CD4-positive, alpha-beta T cell treated with Interferon alpha-2 for 1 hour (primary cell): ENCODE data around the gene DENND2A.
"Not testable (repeated sequence)": the region's sequence is repeated elsewhere in the genome, so short reads cannot be mapped to it uniquely, and the experiment has no call there.

ENCODE experiments used
- DNase-seq, 2 donors: peaks; one replicate each; pipeline ENCODE4 v3.0.0-alpha.2; 2020 to 2022

The DENND2A gene

DNA sequence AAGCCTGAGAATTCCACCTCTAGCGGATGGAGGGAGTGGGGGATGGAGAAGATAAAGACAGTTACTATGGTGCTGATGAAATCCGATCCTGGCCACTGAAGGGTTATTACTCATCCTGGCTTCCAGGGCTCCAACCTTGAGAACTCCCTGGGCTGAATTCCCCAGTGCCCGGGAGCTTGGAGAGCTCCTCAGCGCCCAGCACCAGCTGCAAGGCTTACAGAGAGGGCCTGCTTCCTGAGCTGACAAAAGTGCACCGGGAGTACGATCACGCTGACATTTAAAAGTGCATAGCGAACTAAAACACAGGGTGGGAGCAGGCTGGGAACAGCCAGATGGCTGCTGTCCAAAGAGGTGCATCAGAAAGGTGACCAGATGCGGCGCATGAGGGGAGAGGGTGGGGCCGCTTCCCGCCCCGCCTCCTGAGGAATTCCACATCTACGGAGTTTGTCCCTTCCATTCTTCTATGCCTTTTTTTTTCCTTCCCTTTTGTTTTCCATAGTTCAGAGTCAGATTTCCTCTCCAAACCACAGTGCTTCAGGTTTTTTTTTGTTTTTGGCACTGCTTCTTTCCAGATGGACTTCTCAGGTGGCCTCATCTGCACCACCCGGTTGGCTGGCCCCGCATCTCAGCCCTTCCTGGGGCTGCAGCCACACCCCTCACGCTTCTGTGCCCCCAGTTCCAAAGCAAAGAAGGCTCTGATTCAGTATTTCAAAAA is 98.9 kb downstream of the DENND2A start:
- no peak for DNase-seq

DNA sequence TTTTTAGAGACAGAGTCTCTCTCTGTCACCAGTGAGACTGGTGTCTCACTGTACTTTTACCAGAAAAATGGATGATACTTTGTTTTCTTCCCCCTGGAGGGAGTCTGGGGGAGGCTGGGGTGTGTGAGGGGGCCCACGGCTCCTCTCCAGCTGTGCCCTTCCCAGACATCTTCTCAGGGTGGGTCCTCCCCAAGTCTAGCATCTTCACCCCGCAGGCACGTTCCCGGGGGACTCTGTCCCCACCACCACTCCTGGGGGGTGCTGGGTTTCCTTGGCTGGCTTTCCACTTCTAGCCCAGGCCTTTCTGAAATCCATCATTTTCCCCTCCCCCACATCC is 99.5 kb downstream of the DENND2A start:
- no peak for DNase-seq

GRCh38 chr7:140540136-140540777 is 100.4 kb downstream of the DENND2A start:
- DNase-seq, result no peak

DNA sequence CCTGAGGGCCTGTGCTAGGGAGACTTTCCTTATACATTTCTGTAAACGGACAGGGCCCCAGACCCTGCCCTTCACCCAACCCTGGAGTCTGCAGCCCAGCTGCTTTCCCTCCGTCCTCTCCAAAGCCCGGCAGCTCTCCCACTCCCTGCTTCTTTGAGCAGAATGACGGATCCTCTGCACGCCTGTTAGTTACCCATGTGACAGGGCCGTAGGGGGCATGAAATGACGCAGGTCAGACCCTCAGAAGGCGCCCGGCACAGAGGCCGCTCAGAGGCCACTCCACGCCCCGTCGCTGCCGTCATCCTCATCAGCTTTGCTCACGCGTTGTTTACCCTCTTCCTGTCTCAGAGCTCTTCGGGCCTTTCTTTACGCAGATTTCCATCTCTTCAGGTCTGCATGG is 101.2 kb downstream of the DENND2A start:
- no peak for DNase-seq

- no peak for DNase-seq
Measured at GRCh38 chr7:140537750-140538482, 102.7 kb downstream of the DENND2A start.

DNA sequence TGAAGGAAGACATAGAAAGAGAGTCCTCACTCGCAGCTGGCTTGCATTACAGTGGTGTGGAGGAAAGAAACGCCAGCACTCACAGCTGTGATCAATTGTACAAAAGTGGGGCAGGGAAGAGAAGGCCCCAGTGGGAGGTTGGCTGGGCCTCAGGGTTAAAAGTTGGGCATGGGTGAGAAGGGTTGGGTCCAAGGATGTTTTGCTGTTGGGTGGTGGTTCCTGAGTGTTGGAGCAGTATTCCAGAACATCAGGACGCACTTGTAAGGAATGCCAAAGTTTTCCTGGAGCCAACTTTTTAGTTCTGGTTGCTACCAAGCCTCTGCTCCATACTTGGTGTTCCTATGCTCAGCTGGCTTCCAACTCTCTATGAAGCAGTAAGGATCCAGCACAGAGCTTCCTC is 105.9 kb downstream of the DENND2A start:
- DNase-seq, result no peak

DNA sequence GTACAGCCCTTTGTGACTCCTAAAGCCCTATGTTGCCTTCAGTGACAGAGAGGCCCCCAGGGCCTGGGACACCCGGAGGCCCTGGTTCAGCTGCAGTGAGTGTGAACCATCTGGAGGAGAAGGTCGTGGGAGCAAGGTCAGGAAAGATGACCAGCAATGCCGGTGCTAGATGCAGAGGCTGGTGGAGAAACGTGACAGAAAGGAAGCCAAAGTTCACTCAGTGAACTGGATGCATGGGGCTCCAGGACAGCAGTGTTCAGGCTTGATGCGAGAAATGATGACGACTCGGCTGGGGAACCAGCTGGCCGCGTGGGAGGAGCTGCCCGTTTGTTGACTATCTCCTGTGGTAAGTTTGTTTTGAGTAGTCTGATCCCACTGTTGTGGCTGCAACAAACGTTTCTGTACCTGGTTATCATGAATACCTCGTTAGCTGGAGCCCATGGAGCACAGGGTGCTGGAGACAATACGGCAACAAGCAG is 107.2 kb downstream of the DENND2A start:
- no peak for DNase-seq

DNA sequence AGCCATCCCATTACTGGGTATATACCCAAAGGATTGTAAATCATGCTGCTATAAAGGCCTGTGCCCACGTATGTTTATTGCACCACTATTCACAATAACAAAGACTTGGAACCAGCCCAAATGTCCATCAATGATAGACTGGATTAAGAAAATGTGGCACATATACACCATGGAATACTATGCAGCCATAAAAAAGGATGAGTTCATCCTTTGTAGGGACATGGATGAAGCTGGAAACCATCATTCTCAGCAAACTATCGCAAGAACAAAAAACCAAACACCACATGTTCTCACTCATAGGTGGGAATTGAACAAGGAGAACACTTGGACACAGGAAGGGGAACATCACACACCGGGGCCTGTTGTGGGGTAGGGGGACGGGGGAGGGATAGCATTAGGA is 111.2 kb downstream of the DENND2A start:
- DNase-seq, result not testable (repeated sequence)

- no peak for DNase-seq
Measured at GRCh38 chr7:140526787-140527664, 113.6 kb downstream of the DENND2A start.

- DNase-seq, result no peak
Measured at GRCh38 chr7:140526214-140526613, 114.4 kb downstream of the DENND2A start.

DNA sequence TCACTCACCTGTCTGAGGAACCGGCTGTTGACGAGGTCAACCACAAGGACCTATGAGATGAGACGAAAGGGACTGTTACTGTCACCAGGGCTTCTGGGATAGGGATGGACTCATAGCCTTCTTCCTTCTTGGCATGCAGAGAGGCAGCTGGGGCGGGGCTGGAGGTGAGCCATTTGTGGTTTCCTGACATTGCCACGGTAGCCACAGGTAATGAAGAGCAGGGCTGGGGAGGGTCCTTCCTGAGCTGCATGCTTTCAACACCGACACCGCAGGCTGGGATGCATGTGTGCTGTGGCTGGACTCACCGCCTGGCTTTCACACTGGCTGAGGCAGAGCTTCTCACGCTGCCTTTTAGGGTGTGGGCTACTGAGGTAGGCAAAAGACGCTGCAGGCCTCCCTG is 114.9 kb downstream of the DENND2A start:
- DNase-seq, result peak; percentile 9 to 11

- no peak for DNase-seq
Measured at GRCh38 chr7:140521421-140521820, 119.2 kb downstream of the DENND2A start.

GRCh38 chr7:140519007-140519399 is 121.6 kb downstream of the DENND2A start:
- no peak for DNase-seq

DNA sequence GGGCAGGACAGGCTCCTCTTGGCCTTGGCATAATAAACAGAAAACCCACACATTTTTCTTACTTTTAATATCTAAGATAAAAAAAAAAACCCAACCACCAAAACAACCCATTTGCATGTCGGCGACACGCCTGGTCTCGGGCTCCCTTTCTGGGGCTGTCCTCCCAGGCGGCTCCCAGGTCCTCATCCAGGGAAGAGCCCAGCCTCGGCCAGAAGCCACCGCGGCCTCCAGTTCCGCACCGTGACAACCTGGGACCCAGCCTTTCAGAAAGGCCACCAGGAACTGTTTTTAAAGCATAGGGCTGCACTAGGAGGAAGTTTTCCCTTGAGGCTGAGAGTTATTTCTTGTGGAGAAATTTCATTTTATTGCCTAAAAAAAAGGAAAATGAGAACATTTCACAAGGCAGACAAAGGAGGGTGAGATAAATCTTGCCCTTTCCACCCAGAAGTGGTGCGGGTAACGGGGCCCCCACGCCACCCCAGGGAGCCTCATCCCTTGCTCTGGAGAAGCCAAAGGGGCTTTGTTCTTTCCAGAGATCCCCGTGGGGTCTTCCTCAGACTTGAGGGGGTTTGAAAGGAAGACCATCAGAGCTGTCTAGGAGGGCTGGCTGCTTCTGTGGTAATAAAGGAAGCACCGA is 122.1 kb downstream of the DENND2A start:
- DNase-seq, result no peak

DNA sequence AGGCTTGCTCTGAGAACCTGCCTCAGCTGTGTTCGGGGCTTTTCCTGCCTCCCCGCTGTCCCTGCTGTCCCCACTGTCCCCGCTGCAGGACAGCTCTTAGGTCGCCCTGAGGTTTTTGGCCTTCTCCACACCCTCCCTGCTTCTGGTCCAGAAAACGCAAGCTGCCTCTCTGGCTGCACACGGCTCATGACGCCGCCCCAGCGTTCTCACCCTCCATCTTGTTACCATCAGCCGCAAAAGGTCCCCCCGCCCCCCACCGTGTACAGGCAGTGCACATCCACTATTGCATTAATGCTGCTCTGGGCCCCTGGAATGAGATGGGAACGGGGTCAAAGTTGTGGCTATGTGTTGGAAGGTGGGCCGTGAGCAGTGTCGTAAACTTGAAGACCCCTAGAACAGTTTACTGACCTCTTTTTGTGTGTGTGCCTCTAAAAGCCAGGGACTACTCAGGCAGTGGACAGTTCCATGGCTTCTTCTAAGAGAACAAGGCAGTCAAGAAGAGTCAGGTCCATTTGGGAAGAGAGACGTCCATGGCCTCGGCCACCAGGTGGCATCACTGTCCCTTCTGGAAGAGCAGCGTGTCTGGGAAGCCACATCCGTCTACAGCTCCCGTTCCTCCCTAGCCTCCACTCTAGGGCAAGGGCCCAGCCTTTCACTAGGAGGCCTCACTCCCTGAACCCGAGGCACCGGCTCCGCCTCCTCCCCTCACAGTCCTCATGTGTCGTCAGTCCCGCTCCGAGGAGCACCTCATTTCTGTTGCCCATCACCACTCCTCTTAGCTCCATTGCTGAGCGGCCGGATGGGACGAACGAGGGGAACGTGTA is 122.9 kb downstream of the DENND2A start:
- peak; percentile 59 to 63 for DNase-seq

- no peak for DNase-seq
Measured at GRCh38 chr7:140512317-140513000, 128.2 kb downstream of the DENND2A start.

DNA sequence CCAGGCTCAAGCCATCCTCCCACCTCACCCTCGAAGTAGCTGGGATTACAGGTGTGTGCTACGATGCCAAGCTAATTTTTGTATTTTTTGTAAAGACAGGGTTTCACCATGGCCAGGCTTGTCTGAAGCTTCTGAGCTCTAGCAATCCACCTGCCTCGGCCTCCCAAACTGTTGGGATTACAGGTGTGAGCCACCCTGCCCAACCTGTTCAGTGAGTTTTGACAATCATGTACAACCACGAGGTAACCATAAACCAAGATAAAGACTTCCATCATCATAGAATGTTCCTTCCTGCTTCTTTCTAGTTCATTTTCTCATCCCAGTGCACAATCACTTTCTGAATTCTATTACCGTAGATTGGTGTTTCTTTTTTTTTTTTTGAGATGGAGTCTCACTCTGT is 130.8 kb downstream of the DENND2A start:
- DNase-seq, result no peak

GRCh38 chr7:140507556-140507955 is 133.1 kb downstream of the DENND2A start:
- not testable (repeated sequence) for DNase-seq

DNA sequence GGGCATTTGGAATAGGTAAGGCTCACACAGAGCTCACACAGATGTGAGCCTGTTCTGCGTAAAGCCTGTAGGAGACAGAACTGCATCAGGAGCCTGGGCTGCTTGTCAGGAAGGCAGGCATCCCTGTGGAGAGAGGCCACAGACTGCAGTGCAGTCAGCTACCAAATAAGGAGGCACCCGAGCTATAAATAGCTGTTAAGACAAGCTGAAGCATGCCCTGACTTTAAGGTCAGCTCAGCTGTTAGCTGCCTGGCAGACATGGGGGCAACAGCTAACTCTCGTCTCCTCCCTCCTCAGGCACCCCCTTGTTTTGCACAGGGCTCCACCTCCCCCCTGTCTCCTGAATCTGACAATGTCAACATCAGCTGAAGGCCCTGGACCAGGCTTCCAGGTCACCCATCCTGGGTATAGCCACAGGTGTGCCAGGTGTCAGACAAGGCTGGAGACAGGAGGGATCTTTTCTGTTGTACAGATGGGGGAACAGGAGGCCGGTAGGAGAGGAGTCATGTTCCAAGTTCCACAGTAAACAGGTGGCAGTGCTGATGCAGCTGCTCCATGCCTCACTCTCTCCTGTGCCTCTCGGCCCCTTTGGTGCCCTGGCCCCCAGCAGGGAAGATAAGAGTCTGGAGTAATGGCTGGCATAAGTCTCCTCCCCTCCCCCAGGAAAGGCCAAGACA is 133.7 kb downstream of the DENND2A start:
- no peak for DNase-seq

- DNase-seq, result no peak
Measured at GRCh38 chr7:140501966-140502365, 138.6 kb downstream of the DENND2A start.
